ENCODE results near the gene YIPF5.

The YIPF5 gene

DNA sequence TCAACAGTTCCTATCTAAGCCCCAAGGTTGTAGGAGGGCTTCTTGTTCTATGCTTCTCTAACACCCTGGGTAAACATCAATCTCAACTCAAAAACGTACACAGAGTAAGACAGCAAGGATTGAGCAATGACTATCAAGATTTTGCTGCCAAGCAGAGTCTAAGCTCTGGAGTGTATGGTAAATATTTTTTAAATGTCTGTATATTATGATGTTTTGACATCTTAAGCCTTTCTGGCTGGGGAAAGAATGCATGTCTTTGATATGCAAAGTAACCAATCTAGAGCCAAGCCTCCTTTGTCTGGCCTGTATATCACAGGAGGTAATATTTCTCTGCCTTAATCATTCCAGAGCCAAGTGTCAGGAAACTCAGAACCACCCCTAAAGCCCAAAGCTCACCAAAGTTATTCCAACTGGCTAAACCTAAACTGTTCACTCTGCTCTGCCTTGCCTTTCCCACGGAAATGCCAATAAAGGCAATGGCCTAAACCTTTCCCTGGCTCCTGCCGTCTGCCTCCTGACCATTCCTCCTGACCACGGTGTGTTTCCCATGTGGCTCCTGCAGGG lies 45.2 kb downstream of the YIPF5 start:
- no peaks in the 10 kb centered on the region for H3K27me3 ChIP-seq (ENCODE audit: control insufficient read depth in 1 of 2, insufficient read depth in 2 of 2, low read length in 2 of 2)
- no peak overlapping the region for H3K9ac ChIP-seq (ENCODE audit: low read length in 2 of 2)
- no peaks in the 10 kb centered on the region for H3K36me3 ChIP-seq (ENCODE audit: control insufficient read depth in 2 of 2, insufficient read depth in 2 of 2, low read length in 2 of 2)
- no peak overlapping the region for H3K4me3 ChIP-seq (ENCODE audit: low read length in 2 of 2)
- H3K27ac ChIP-seq (ENCODE audit: low read length) = no peak overlapping the region
- no peaks in the 10 kb centered on the region for H3K9me3 ChIP-seq (ENCODE audit: control insufficient read depth in 2 of 2, low read length in 2 of 2)
- no peaks in the 10 kb centered on the region for H3K4me1 ChIP-seq (ENCODE audit: control insufficient read depth, insufficient read depth, low read length)

DNA sequence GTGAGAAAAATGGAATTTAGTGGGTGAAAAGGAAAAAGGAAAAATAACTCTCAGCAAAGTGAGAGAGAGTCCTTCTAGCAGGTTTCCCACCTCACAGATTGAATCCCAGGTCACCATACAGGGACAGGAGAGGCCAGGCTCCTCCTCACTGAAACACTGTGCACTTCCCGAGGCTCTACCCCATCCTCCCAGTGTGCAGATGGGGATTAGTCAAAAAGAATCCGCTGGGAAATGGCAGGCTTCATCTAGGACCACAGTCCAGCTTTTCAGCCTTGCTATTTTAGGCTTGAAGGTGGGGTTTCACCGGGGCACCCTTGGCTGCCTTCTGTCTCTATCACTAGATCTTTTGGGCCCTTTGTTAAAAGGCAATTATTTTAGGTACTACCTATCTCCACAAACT lies 47.8 kb downstream of the YIPF5 start:
- Histone ChIP-seq H3K9ac (ENCODE audit: low read length in 2 of 2) (no peak overlapping the region), H3K9me3 (ENCODE audit: control insufficient read depth in 2 of 2, low read length in 2 of 2) (no peaks in the 10 kb centered on the region), H3K27ac (ENCODE audit: low read length) (no peak overlapping the region), H3K4me1 (ENCODE audit: control insufficient read depth, insufficient read depth, low read length) (no peaks in the 10 kb centered on the region), H3K4me3 (ENCODE audit: low read length in 2 of 2) (no peak overlapping the region), H3K27me3 (ENCODE audit: control insufficient read depth in 1 of 2, insufficient read depth in 2 of 2, low read length in 2 of 2) (no peaks in the 10 kb centered on the region), H3K36me3 (ENCODE audit: control insufficient read depth in 2 of 2, insufficient read depth in 2 of 2, low read length in 2 of 2) (no peaks in the 10 kb centered on the region)

DNA sequence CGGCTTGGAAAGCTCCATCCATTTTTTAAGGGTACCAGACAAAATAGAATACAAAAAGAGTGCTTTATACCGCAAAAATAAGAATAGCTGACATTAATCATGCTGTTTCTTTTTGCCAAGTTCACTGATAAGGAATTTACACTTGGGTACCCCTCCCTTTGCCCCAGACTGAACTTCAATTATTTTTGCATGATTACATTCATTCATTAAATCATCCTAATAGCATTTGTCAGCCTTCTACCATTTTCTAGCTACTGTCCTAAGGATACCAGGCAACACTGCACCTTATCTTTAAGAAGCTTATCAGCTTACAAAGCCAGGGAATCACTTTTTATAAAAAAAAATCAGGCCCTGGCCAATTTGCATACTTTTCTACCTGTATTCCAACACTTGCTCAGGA lies 48.4 kb downstream of the YIPF5 start:
- no peaks in the 10 kb centered on the region for H3K36me3 ChIP-seq (ENCODE audit: control insufficient read depth in 2 of 2, insufficient read depth in 2 of 2, low read length in 2 of 2)
- no peak overlapping the region for H3K9ac ChIP-seq (ENCODE audit: low read length in 2 of 2)
- H3K27me3 ChIP-seq (ENCODE audit: control insufficient read depth in 1 of 2, insufficient read depth in 2 of 2, low read length in 2 of 2) = no peaks in the 10 kb centered on the region
- no peak overlapping the region for H3K27ac ChIP-seq (ENCODE audit: low read length)
- H3K4me1 ChIP-seq (ENCODE audit: control insufficient read depth, insufficient read depth, low read length) = no peaks in the 10 kb centered on the region
- no peaks in the 10 kb centered on the region for H3K9me3 ChIP-seq (ENCODE audit: control insufficient read depth in 2 of 2, low read length in 2 of 2)
- H3K4me3 ChIP-seq (ENCODE audit: low read length in 2 of 2) = no peak overlapping the region

DNA sequence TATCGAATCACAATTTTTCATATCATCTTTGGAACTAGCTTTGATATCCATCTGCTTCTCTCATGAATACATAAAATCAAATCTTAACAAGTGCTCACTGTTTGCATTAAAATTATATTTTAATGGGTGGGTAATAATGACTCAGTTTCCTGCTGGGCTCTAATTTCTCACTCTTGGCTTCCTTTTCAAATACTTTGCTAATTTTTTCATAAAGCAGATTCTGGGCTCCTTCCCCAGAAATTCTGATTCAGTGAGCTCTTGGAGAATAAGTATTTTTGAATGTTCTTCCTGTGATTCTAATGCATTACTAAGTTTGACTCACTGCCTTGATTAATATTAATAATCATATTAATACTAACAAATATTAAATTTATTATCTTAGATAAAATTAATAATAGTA lies 48.9 kb downstream of the YIPF5 start:
- H3K27ac ChIP-seq (ENCODE audit: low read length) = no peak overlapping the region
- H3K9ac ChIP-seq (ENCODE audit: low read length in 2 of 2) = no peak overlapping the region

DNA sequence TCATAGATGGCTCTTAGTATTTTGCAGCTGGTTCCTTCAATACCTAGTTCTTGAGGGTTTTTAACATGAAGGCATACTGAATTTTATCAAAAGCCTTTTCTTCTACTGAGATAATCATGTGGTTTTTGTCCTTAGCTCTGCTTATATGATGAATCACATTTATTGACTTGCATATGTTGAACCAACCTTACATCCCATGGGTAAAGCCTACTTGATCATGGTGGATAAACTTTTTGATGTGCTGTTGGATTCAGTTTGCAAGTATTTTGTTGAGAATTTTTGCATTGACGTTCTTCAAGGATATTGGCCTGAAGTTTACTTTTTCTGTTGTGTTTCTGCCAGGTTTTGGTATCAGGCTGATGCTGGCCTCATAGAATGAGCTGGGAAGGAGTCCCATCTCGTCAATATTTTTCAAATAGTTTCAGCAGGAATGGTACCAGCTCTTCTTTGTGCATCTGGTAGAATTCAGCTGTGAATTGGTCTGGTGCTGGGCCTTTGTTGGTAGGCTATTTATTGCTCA lies 49.7 kb downstream of the YIPF5 start:
- no peak overlapping the region for H3K27ac ChIP-seq (ENCODE audit: low read length)
- H3K9ac ChIP-seq (ENCODE audit: low read length in 2 of 2) = no peak overlapping the region

More for the DNA sequence above, 48.9 kb downstream of the YIPF5 start:
- Histone ChIP-seq H3K27me3 (ENCODE audit: control insufficient read depth in 1 of 2, insufficient read depth in 2 of 2, low read length in 2 of 2) (no peaks in the 10 kb centered on the region), H3K36me3 (ENCODE audit: control insufficient read depth in 2 of 2, insufficient read depth in 2 of 2, low read length in 2 of 2) (no peaks in the 10 kb centered on the region), H3K4me1 (ENCODE audit: control insufficient read depth, insufficient read depth, low read length) (no peaks in the 10 kb centered on the region), H3K4me3 (ENCODE audit: low read length in 2 of 2) (no peak overlapping the region), H3K9me3 (ENCODE audit: control insufficient read depth in 2 of 2, low read length in 2 of 2) (no peaks in the 10 kb centered on the region)

DNA sequence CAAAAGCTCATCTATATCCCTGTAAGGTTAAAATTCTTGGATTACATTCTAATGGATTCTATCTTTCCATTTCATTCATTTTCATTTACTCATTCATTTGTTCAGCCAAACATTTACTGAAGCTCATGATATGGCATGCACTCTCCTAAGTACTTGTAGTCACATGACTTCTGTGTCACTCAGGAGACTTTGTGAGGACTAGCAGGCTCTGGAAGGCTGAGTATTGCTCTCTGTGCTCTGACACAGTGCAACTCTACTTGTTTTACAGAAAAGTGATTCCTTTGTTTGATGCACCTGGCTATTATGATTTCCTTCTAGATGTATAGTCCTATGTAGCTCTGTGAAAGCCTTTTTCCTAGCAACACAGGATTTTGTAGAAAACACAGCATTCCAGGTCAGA lies 53.0 kb downstream of the YIPF5 start:
- no peak overlapping the region for H3K4me3 ChIP-seq (ENCODE audit: low read length in 2 of 2)
- H3K27me3 ChIP-seq (ENCODE audit: control insufficient read depth in 1 of 2, insufficient read depth in 2 of 2, low read length in 2 of 2) = no peaks in the 10 kb centered on the region
- no peaks in the 10 kb centered on the region for H3K36me3 ChIP-seq (ENCODE audit: control insufficient read depth in 2 of 2, insufficient read depth in 2 of 2, low read length in 2 of 2)
- no peaks in the 10 kb centered on the region for H3K9me3 ChIP-seq (ENCODE audit: control insufficient read depth in 2 of 2, low read length in 2 of 2)
- no peaks in the 10 kb centered on the region for H3K4me1 ChIP-seq (ENCODE audit: control insufficient read depth, insufficient read depth, low read length)
- no peak overlapping the region for H3K9ac ChIP-seq (ENCODE audit: low read length in 2 of 2)
- no peak overlapping the region for H3K27ac ChIP-seq (ENCODE audit: low read length)

More for the DNA sequence above, 49.7 kb downstream of the YIPF5 start:
- H3K4me3 ChIP-seq (ENCODE audit: low read length in 2 of 2) = no peak overlapping the region
- H3K4me1 ChIP-seq (ENCODE audit: control insufficient read depth, insufficient read depth, low read length) = no peaks in the 10 kb centered on the region
- H3K36me3 ChIP-seq (ENCODE audit: control insufficient read depth in 2 of 2, insufficient read depth in 2 of 2, low read length in 2 of 2) = no peaks in the 10 kb centered on the region
- H3K9me3 ChIP-seq (ENCODE audit: control insufficient read depth in 2 of 2, low read length in 2 of 2) = no peaks in the 10 kb centered on the region
- no peaks in the 10 kb centered on the region for H3K27me3 ChIP-seq (ENCODE audit: control insufficient read depth in 1 of 2, insufficient read depth in 2 of 2, low read length in 2 of 2)

DNA sequence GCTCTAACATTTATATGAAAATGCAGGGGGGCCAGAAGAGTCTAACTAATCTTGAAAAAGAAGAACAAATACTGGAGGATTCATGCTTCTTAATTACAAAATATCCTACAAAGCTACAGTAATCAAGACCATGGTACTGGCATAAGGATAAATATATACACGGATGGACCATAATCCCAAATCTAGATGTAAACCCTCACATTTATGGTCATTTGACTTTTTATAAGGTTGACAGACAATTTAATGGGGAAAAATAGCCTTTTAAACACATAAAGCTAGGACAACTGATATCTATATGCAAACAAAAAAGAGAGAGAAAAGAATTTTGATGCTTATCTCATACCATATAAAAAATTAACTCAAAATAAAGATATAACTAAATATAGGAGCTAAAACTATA lies 55.9 kb downstream of the YIPF5 start:
- no peak overlapping the region for H3K27ac ChIP-seq (ENCODE audit: low read length)
- H3K27me3 ChIP-seq (ENCODE audit: control insufficient read depth in 1 of 2, insufficient read depth in 2 of 2, low read length in 2 of 2) = no peaks in the 10 kb centered on the region
- no peak overlapping the region for H3K4me3 ChIP-seq (ENCODE audit: low read length in 2 of 2)
- H3K9ac ChIP-seq (ENCODE audit: low read length in 2 of 2) = no peak overlapping the region
- H3K9me3 ChIP-seq (ENCODE audit: control insufficient read depth in 2 of 2, low read length in 2 of 2) = no peaks in the 10 kb centered on the region
- no peaks in the 10 kb centered on the region for H3K4me1 ChIP-seq (ENCODE audit: control insufficient read depth, insufficient read depth, low read length)
- H3K36me3 ChIP-seq (ENCODE audit: control insufficient read depth in 2 of 2, insufficient read depth in 2 of 2, low read length in 2 of 2) = no peaks in the 10 kb centered on the region

All from stomach smooth muscle (tissue), 2 donors.